Neural progenitor cell (in vitro differentiated cells): ENCODE results near the gene OPCML.

Experiments
- EZH2phosphoT487 ChIP-seq: fragments of 200-600 bp; sonication (generic); IDR thresholded peaks from 2 replicates; pipeline ENCODE4 v1.6.1; 2017; ENCODE audit warnings: antibody characterized with exemption
- TF ChIP-seq, protein P1 (sequence below): fragments of 200-600 bp; sonication (generic); IDR thresholded peaks from 2 replicates; pipeline ENCODE4 v1.5.1; 2017; ENCODE audit warnings: antibody characterized with exemption, mild to moderate bottlenecking

DNA sequence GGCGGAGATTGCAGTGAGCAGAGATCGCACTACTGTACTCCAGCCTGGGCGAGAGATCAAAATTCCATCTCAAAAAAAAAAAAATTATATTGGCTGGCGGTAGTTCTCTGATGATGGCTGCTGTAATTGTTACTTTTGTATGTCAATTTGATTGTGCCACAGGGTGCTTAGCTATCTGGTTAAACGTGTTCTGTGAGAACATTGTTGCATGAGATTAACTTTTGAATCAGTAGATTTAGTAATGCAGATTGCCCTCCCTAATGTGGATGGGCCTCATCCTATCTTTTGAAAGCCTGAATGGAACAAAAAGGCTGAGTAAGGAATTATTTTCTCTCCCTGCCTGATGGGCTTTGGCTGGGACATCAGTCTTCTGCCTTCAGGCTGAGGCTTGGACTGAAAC, 654.2 kb downstream of the OPCML start:
- TF ChIP-seq, protein P1, sequence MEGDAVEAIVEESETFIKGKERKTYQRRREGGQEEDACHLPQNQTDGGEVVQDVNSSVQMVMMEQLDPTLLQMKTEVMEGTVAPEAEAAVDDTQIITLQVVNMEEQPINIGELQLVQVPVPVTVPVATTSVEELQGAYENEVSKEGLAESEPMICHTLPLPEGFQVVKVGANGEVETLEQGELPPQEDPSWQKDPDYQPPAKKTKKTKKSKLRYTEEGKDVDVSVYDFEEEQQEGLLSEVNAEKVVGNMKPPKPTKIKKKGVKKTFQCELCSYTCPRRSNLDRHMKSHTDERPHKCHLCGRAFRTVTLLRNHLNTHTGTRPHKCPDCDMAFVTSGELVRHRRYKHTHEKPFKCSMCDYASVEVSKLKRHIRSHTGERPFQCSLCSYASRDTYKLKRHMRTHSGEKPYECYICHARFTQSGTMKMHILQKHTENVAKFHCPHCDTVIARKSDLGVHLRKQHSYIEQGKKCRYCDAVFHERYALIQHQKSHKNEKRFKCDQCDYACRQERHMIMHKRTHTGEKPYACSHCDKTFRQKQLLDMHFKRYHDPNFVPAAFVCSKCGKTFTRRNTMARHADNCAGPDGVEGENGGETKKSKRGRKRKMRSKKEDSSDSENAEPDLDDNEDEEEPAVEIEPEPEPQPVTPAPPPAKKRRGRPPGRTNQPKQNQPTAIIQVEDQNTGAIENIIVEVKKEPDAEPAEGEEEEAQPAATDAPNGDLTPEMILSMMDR, result no peak
- no peak for TF ChIP-seq EZH2phosphoT487
